ENCODE results near the gene COLEC12.

COLEC12 gene

DNA sequence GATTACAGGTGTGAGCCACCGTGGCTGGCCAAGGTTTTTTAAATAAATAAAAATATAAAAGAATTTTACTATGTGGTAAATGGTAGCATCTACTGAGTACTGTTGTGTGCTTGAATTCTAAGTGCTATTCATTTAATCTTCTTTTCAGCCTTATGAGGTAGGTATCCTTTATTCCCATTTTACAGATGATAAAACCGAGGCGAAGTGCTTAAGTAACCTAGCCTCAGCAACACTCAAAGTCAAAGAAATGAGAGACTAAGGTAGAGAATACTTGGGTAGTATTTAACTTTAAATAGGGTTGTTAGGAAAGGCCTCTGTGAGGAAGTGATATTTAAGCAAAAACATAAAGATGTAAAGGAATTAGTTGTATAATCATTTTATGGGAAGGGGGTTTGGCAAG, 227.0 kb downstream of the COLEC12 start:
- no peak for DNase-seq (ENCODE audit: low spot score)

DNA sequence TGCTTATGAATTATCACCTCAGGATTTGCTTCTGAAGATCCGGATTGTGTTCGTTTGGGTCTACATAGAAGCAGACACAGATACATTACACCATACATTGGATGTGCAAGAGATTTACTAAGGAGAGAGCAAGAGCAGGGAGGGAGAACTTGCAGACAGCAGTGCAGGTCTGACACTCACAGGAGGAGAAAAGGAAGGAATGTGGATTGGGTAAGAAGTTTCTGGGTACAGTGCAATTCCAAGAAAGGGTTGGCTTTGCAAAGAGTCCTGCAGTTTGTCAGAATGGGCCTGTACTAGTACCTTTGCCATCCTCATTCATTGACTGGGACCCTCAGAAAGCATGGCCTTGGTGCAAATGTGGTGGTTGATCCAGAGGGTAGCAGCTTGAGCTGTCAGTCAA, 227.9 kb downstream of the COLEC12 start:
- no peak for DNase-seq (ENCODE audit: low spot score)

DNA sequence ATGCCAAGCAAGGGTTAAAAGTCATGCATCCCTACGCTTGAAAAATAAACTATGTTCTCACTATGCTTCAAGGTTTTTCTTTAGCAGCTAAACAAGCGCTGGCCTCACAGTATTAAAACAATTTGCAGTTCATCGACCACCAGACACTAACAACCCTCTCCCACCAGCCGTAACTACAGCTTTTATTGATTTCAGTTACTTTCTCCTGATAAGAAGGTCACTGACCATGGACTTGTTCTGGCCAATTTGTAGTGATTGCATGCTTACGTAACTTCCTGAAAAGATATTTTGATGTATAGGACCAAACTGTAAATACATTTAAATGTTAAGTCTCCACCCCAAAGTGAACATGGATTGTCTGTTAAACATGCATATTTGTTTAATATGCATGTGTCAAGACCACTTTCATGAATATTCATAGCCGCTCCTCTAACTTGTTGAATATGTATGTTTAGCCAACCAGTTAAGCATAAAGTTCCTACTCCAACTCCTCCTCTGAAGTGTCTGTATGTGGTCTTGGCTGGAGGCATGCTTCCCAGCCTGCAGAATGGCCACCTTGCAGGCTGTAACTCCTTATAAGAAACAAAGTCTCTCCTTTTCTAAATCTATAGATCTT, 230.9 kb downstream of the COLEC12 start:
- peak; percentile 73 for DNase-seq (ENCODE audit: low spot score)

DNA sequence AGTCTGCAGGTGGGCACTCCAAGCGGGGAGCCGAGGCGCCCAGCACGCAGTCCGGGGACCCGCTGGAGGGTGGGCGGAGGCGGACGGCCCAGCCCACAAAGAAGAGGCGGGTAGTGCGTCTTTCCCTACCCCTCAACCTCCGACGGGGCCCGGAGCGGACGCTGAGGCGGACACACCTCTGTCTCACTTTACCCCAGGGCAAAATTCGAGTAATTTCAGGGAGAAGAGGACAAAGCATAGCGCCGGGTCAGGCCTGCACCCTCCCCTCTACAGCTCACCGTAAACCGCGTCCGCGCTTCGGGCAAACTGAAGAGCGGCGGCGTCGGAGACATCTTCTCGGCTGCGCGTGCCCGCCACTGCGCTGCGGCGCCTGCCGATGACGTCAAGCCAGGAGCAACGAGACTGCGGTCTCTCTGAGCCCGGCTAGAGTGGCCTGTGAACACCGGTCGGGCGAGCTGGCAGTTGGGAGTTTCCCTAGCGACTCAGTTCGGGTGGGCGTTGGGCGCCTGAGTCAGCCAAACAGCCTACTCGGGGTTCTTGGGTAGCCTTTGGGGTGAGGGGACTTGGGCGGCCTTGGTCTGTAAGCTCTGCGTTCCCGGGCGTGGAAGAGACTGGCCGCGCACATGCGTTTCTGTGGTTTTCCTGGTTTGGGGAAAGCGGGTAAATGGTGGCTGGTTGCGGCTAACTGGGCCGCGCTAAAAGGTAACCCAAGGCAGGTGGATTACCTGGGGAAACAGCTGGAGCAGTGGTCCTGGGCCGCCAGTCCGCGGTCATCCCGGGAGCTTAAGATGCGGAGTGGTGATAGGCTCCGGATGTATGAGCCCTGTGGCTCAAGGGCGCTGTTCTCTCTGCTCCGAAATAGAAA, 232.6 kb downstream of the COLEC12 start, which contains the start of gene THOC1:
TSS of gene THOC1 (minus strand) at position 360 of the 865 bp plus-strand sequence. CDS start at position 332, 28 bp downstream.
- DNase-seq (ENCODE audit: low spot score) = peak; percentile 94

DNA sequence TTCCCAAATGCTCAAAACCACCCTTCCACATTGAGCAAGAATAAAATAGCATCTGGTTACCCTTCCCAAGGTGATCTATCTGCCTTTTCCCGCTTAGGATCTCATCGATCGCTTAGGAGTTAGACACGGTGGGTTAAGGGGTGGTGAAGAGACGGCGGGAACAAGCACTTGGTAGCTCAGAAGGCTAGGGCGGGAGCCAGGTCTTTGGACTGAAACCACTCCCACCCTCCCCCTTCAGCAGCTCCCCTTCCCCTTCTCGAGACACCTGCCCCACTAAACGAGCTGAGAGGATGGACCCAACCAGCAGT, 233.2 kb downstream of the COLEC12 start:
- DNase-seq (ENCODE audit: low spot score) = no peak
